GM13976 (cell line): ENCODE measurements around the gene SPIRE1.

Source experiments
- DNase-seq: peaks from one replicate; pipeline ENCODE4 v3.0.0; 2012; ENCODE audit warnings: low spot score
- CTCF ChIP-seq: IDR thresholded peaks from 2 replicates; pipeline ENCODE4 v1.5.1; 2012; ENCODE audit warnings: borderline replicate concordance, mild to moderate bottlenecking; ENCODE audit not compliant: insufficient read depth; ENCODE audit errors: extremely low read depth, missing control alignments, control extremely low read depth
- in situ Hi-C: fragments of 300-500 bp; cut with MboI; formaldehyde crosslinking; loops from one replicate; pipeline ENCODE4 v1.12.0; 2022; ENCODE audit warnings: low sequenced_read_pairs, mixed read lengths, inconsistent platforms; ENCODE audit not compliant: unreplicated experiment

SPIRE1 gene

GRCh38 chr18:12625241-12625640, 32.7 kb downstream of the SPIRE1 start:
- no peak for TF ChIP-seq CTCF
- no peak for DNase-seq
- in situ Hi-C loops, result no loop called here

- in situ Hi-C loops, result no loop called here
- no peak for TF ChIP-seq CTCF
- no peak for DNase-seq
These were observed 36.1 kb downstream of the SPIRE1 start for GRCh38 chr18:12621742-12622306.

GRCh38 chr18:12615748-12616147, 42.2 kb downstream of the SPIRE1 start:
- in situ Hi-C loops, result no loop called here

GRCh38 chr18:12608301-12608700, 49.6 kb downstream of the SPIRE1 start:
- in situ Hi-C loops, result no loop called here
- DNase-seq, result no peak
- TF ChIP-seq CTCF, result no peak

More at GRCh38 chr18:12615748-12616147, 42.2 kb downstream of the SPIRE1 start:
- TF ChIP-seq CTCF, result no peak
- no peak for DNase-seq

GRCh38 chr18:12606592-12607315, 51.2 kb downstream of the SPIRE1 start:
- in situ Hi-C loops, result no loop called here
- TF ChIP-seq CTCF, result no peak
- no peak for DNase-seq

GRCh38 chr18:12604445-12605007, 53.4 kb downstream of the SPIRE1 start:
- no peak for TF ChIP-seq CTCF
- in situ Hi-C loops, result no loop called here
- no peak for DNase-seq
